Measurements from ENCODE around the gene ARL15.

The ARL15 gene

GRCh38 chr5:54289769-54290168 is 20.6 kb downstream of the ARL15 start:
- no peaks in the 10 kb centered on the region for H3K4me1 ChIP-seq (ENCODE audit: insufficient read depth, low read length)
- no peaks in the 10 kb centered on the region for H3K36me3 ChIP-seq (ENCODE audit: insufficient read depth, low read length)
- H2AFZ ChIP-seq (ENCODE audit: low read depth, low read length), result no peak overlapping the region
- no peak overlapping the region for H3K4me3 ChIP-seq (ENCODE audit: low read length)
- no peaks in the 10 kb centered on the region for H3K27me3 ChIP-seq (ENCODE audit: insufficient read depth, low read length)
- peaks cover 3% of the 10 kb centered on the region for H3K9me3 ChIP-seq (ENCODE audit: low read length)

GRCh38 chr5:54288568-54289217 is 21.7 kb downstream of the ARL15 start:
- no peaks in the 10 kb centered on the region for H3K27me3 ChIP-seq (ENCODE audit: insufficient read depth, low read length)
- H3K36me3 ChIP-seq (ENCODE audit: insufficient read depth, low read length), result no peaks in the 10 kb centered on the region
- H3K9me3 ChIP-seq (ENCODE audit: low read length), result peaks cover 3% of the 10 kb centered on the region
- H2AFZ ChIP-seq (ENCODE audit: low read depth, low read length), result no peak overlapping the region
- H3K4me1 ChIP-seq (ENCODE audit: insufficient read depth, low read length), result no peaks in the 10 kb centered on the region
- H3K4me3 ChIP-seq (ENCODE audit: low read length), result no peak overlapping the region

- Histone ChIP-seq H3K4me3 (ENCODE audit: low read length) (no peak overlapping the region), H3K36me3 (ENCODE audit: insufficient read depth, low read length) (no peaks in the 10 kb centered on the region), H2AFZ (ENCODE audit: low read depth, low read length) (no peak overlapping the region), H3K9me3 (ENCODE audit: low read length) (peaks cover 3% of the 10 kb centered on the region), H3K27me3 (ENCODE audit: insufficient read depth, low read length) (no peaks in the 10 kb centered on the region), H3K4me1 (ENCODE audit: insufficient read depth, low read length) (no peaks in the 10 kb centered on the region)
Measured at GRCh38 chr5:54285686-54286085, 24.7 kb downstream of the ARL15 start.

GRCh38 chr5:54284586-54284985 is 25.8 kb downstream of the ARL15 start:
- Histone ChIP-seq H3K4me1 (ENCODE audit: insufficient read depth, low read length) (no peaks in the 10 kb centered on the region), H3K4me3 (ENCODE audit: low read length) (no peak overlapping the region), H3K36me3 (ENCODE audit: insufficient read depth, low read length) (no peaks in the 10 kb centered on the region)

GRCh38 chr5:54282876-54283275 is 27.5 kb downstream of the ARL15 start:
- Histone ChIP-seq H3K27me3 (ENCODE audit: insufficient read depth, low read length) (no peaks in the 10 kb centered on the region), H3K4me1 (ENCODE audit: insufficient read depth, low read length) (no peaks in the 10 kb centered on the region), H3K4me3 (ENCODE audit: low read length) (no peak overlapping the region)

More at GRCh38 chr5:54284586-54284985, 25.8 kb downstream of the ARL15 start:
- Histone ChIP-seq H2AFZ (ENCODE audit: low read depth, low read length) (no peak overlapping the region), H3K9me3 (ENCODE audit: low read length) (peaks cover 3% of the 10 kb centered on the region), H3K27me3 (ENCODE audit: insufficient read depth, low read length) (no peaks in the 10 kb centered on the region)

GRCh38 chr5:54281960-54282692 is 28.2 kb downstream of the ARL15 start:
- Histone ChIP-seq H2AFZ (ENCODE audit: low read depth, low read length) (no peak overlapping the region), H3K36me3 (ENCODE audit: insufficient read depth, low read length) (no peaks in the 10 kb centered on the region), H3K4me3 (ENCODE audit: low read length) (no peak overlapping the region), H3K4me1 (ENCODE audit: insufficient read depth, low read length) (no peaks in the 10 kb centered on the region), H3K9me3 (ENCODE audit: low read length) (peaks cover 3% of the 10 kb centered on the region), H3K27me3 (ENCODE audit: insufficient read depth, low read length) (no peaks in the 10 kb centered on the region)

More at GRCh38 chr5:54282876-54283275, 27.5 kb downstream of the ARL15 start:
- no peak overlapping the region for H2AFZ ChIP-seq (ENCODE audit: low read depth, low read length)
- H3K36me3 ChIP-seq (ENCODE audit: insufficient read depth, low read length), result no peaks in the 10 kb centered on the region
- H3K9me3 ChIP-seq (ENCODE audit: low read length), result peaks cover 3% of the 10 kb centered on the region

- no peaks in the 10 kb centered on the region for H3K36me3 ChIP-seq (ENCODE audit: insufficient read depth, low read length)
- no peak overlapping the region for H3K4me3 ChIP-seq (ENCODE audit: low read length)
- H3K4me1 ChIP-seq (ENCODE audit: insufficient read depth, low read length), result no peaks in the 10 kb centered on the region
- no peaks in the 10 kb centered on the region for H3K27me3 ChIP-seq (ENCODE audit: insufficient read depth, low read length)
- H2AFZ ChIP-seq (ENCODE audit: low read depth, low read length), result no peak overlapping the region
- H3K9me3 ChIP-seq (ENCODE audit: low read length), result no peaks in the 10 kb centered on the region
Measured at GRCh38 chr5:54279960-54280359, 30.4 kb downstream of the ARL15 start.

- no peaks in the 10 kb centered on the region for H3K9me3 ChIP-seq (ENCODE audit: low read length)
- H3K4me3 ChIP-seq (ENCODE audit: low read length), result no peak overlapping the region
Measured at GRCh38 chr5:54278979-54279717, 31.2 kb downstream of the ARL15 start.

GRCh38 chr5:54278036-54278830 is 32.1 kb downstream of the ARL15 start:
- Histone ChIP-seq H3K9me3 (ENCODE audit: low read length) (no peaks in the 10 kb centered on the region), H3K4me3 (ENCODE audit: low read length) (no peak overlapping the region), H3K27me3 (ENCODE audit: insufficient read depth, low read length) (no peaks in the 10 kb centered on the region), H2AFZ (ENCODE audit: low read depth, low read length) (no peak overlapping the region), H3K36me3 (ENCODE audit: insufficient read depth, low read length) (no peaks in the 10 kb centered on the region), H3K4me1 (ENCODE audit: insufficient read depth, low read length) (no peaks in the 10 kb centered on the region)

More at GRCh38 chr5:54278979-54279717, 31.2 kb downstream of the ARL15 start:
- Histone ChIP-seq H3K36me3 (ENCODE audit: insufficient read depth, low read length) (no peaks in the 10 kb centered on the region), H3K4me1 (ENCODE audit: insufficient read depth, low read length) (no peaks in the 10 kb centered on the region), H2AFZ (ENCODE audit: low read depth, low read length) (no peak overlapping the region), H3K27me3 (ENCODE audit: insufficient read depth, low read length) (no peaks in the 10 kb centered on the region)

GRCh38 chr5:54276048-54276447 is 34.3 kb downstream of the ARL15 start:
- H3K27me3 ChIP-seq (ENCODE audit: insufficient read depth, low read length), result no peaks in the 10 kb centered on the region
- no peak overlapping the region for H3K4me3 ChIP-seq (ENCODE audit: low read length)
- no peaks in the 10 kb centered on the region for H3K4me1 ChIP-seq (ENCODE audit: insufficient read depth, low read length)
- no peaks in the 10 kb centered on the region for H3K9me3 ChIP-seq (ENCODE audit: low read length)
- H2AFZ ChIP-seq (ENCODE audit: low read depth, low read length), result no peak overlapping the region
- no peaks in the 10 kb centered on the region for H3K36me3 ChIP-seq (ENCODE audit: insufficient read depth, low read length)

GRCh38 chr5:54275361-54275760 is 35.0 kb downstream of the ARL15 start:
- no peaks in the 10 kb centered on the region for H3K9me3 ChIP-seq (ENCODE audit: low read length)

GRCh38 chr5:54274944-54275343 is 35.4 kb downstream of the ARL15 start:
- Histone ChIP-seq H3K4me1 (ENCODE audit: insufficient read depth, low read length) (no peaks in the 10 kb centered on the region), H2AFZ (ENCODE audit: low read depth, low read length) (no peak overlapping the region), H3K9me3 (ENCODE audit: low read length) (no peaks in the 10 kb centered on the region), H3K4me3 (ENCODE audit: low read length) (no peak overlapping the region), H3K27me3 (ENCODE audit: insufficient read depth, low read length) (no peaks in the 10 kb centered on the region), H3K36me3 (ENCODE audit: insufficient read depth, low read length) (no peaks in the 10 kb centered on the region)

More at GRCh38 chr5:54275361-54275760, 35.0 kb downstream of the ARL15 start:
- no peak overlapping the region for H2AFZ ChIP-seq (ENCODE audit: low read depth, low read length)
- H3K4me1 ChIP-seq (ENCODE audit: insufficient read depth, low read length), result no peaks in the 10 kb centered on the region
- H3K36me3 ChIP-seq (ENCODE audit: insufficient read depth, low read length), result no peaks in the 10 kb centered on the region
- no peak overlapping the region for H3K4me3 ChIP-seq (ENCODE audit: low read length)
- no peaks in the 10 kb centered on the region for H3K27me3 ChIP-seq (ENCODE audit: insufficient read depth, low read length)

All from neuron (in vitro differentiated cells).